ENCODE results near the gene ZNF79. TPM values are rescaled to one million over a fixed set of nuclear protein-coding genes. Genes with fewer than 3 reads are reported as not detected.

Gene ZNF79
- total RNA-seq, 1 donor: 11.9 TPM

GRCh38 chr9:127450830-127451607, 26.8 kb downstream of the ZNF79 start, which contains the start of the genes LRSAM1 and RPL12:
LRSAM1 (plus strand) TSS chr9:127451510; CDS start chr9:127454528, 3,018 bp downstream.
RPL12 (minus strand) TSS chr9:127451406; CDS start chr9:127451317, 89 bp downstream.
- peak; percentile 99 for DNase-seq (ENCODE audit: insufficient read length, low spot score, missing footprints)
- peaks cover 48% of the 10 kb centered on the region for H3K79me2 ChIP-seq (ENCODE audit: insufficient read depth, low read length)
- H4K20me1 ChIP-seq (ENCODE audit: insufficient read depth, low read length): peaks cover 49% of the 10 kb centered on the region

GRCh38 chr9:127451608-127451857, 27.4 kb downstream of the ZNF79 start:
- DNase-seq (ENCODE audit: insufficient read length, low spot score, missing footprints): no peak
- Histone ChIP-seq H3K4me1 (ENCODE audit: insufficient read depth, low read length) (peaks cover 34% of the 10 kb centered on the region), H3K27me3 (ENCODE audit: insufficient read depth, low read length) (no peaks in the 10 kb centered on the region), H3K4me3 (ENCODE audit: insufficient read depth, low read length) (peak overlapping the region; percentile 95), H3K4me2 (ENCODE audit: insufficient read depth, low read length) (peak overlapping the region; percentile 96), H3K27ac (ENCODE audit: low read depth, low read length) (peak overlapping the region; percentile 92), H4K20me1 (ENCODE audit: insufficient read depth, low read length) (peaks cover 45% of the 10 kb centered on the region), H3K79me2 (ENCODE audit: insufficient read depth, low read length) (peaks cover 48% of the 10 kb centered on the region), H3K36me3 (ENCODE audit: insufficient read depth, low read length) (peaks cover 40% of the 10 kb centered on the region), H2AFZ (ENCODE audit: low read length) (peak overlapping the region; percentile 96), H3K9me3 (ENCODE audit: low read depth, low read length) (no peaks in the 10 kb centered on the region)
- no peak for TF ChIP-seq CTCF (IDR thresholded peaks at IDR 0.05; ENCODE audit: extremely low read depth, low read depth, low read length)

More at GRCh38 chr9:127450830-127451607, 26.8 kb downstream of the ZNF79 start, which contains the start of the genes LRSAM1 and RPL12:
- no peaks in the 10 kb centered on the region for H3K9me3 ChIP-seq (ENCODE audit: low read depth, low read length)
- peak within 1 kb of the TSS; percentile 95 for H3K4me3 ChIP-seq (ENCODE audit: insufficient read depth, low read length)
- peaks cover 34% of the 10 kb centered on the region for H3K4me1 ChIP-seq (ENCODE audit: insufficient read depth, low read length)
- peak; percentile 7 for TF ChIP-seq CTCF (IDR thresholded peaks at IDR 0.05; ENCODE audit: extremely low read depth, low read depth, low read length)
- peak within 1 kb of the TSS; percentile 92 for H3K27ac ChIP-seq (ENCODE audit: low read depth, low read length)
- peak within 1 kb of the TSS; percentile 96 for H2AFZ ChIP-seq (ENCODE audit: low read length)
- no peaks in the 10 kb centered on the region for H3K27me3 ChIP-seq (ENCODE audit: insufficient read depth, low read length)
- peaks cover 45% of the 10 kb centered on the region for H3K36me3 ChIP-seq (ENCODE audit: insufficient read depth, low read length)
- H3K4me2 ChIP-seq (ENCODE audit: insufficient read depth, low read length): peak within 1 kb of the TSS; percentile 96

GRCh38 chr9:127451858-127452656, 27.9 kb downstream of the ZNF79 start:
- no peak for TF ChIP-seq CTCF (IDR thresholded peaks at IDR 0.05; ENCODE audit: extremely low read depth, low read depth, low read length)
- Histone ChIP-seq H3K27me3 (ENCODE audit: insufficient read depth, low read length) (no peaks in the 10 kb centered on the region), H3K9me3 (ENCODE audit: low read depth, low read length) (no peaks in the 10 kb centered on the region), H3K79me2 (ENCODE audit: insufficient read depth, low read length) (peaks cover 48% of the 10 kb centered on the region), H3K4me1 (ENCODE audit: insufficient read depth, low read length) (peaks cover 34% of the 10 kb centered on the region), H3K27ac (ENCODE audit: low read depth, low read length) (peak overlapping the region; percentile 92), H3K4me2 (ENCODE audit: insufficient read depth, low read length) (peak overlapping the region; percentile 96), H2AFZ (ENCODE audit: low read length) (peak overlapping the region; percentile 96), H3K4me3 (ENCODE audit: insufficient read depth, low read length) (peak overlapping the region; percentile 95), H3K36me3 (ENCODE audit: insufficient read depth, low read length) (peaks cover 39% of the 10 kb centered on the region), H4K20me1 (ENCODE audit: insufficient read depth, low read length) (peaks cover 40% of the 10 kb centered on the region)
- peak; percentile 97 for DNase-seq (ENCODE audit: insufficient read length, low spot score, missing footprints)

GRCh38 chr9:127452691-127453090, 28.5 kb downstream of the ZNF79 start:
- Histone ChIP-seq H3K27me3 (ENCODE audit: insufficient read depth, low read length) (no peaks in the 10 kb centered on the region), H2AFZ (ENCODE audit: low read length) (no peak overlapping the region), H3K4me1 (ENCODE audit: insufficient read depth, low read length) (peaks cover 34% of the 10 kb centered on the region), H3K9me3 (ENCODE audit: low read depth, low read length) (no peaks in the 10 kb centered on the region), H3K4me2 (ENCODE audit: insufficient read depth, low read length) (peak overlapping the region; percentile 96), H4K20me1 (ENCODE audit: insufficient read depth, low read length) (peaks cover 34% of the 10 kb centered on the region), H3K4me3 (ENCODE audit: insufficient read depth, low read length) (peak overlapping the region; percentile 95), H3K36me3 (ENCODE audit: insufficient read depth, low read length) (peaks cover 39% of the 10 kb centered on the region), H3K27ac (ENCODE audit: low read depth, low read length) (no peak overlapping the region), H3K79me2 (ENCODE audit: insufficient read depth, low read length) (peaks cover 48% of the 10 kb centered on the region)
- DNase-seq (ENCODE audit: insufficient read length, low spot score, missing footprints): peak; percentile 72
- no peak for TF ChIP-seq CTCF (IDR thresholded peaks at IDR 0.05; ENCODE audit: extremely low read depth, low read depth, low read length)

All from osteoblast (primary cell).